ENCODE results near the gene RUNDC1. TPM values are rescaled to one million over a fixed set of nuclear protein-coding genes. Genes with fewer than 3 reads are reported as not detected.

Gene RUNDC1
- polyA plus RNA-seq, 1 donor (not counting 4 experiments of a cell fraction or from before 2014, with no cell fraction given) = 11.1 TPM

DNA sequence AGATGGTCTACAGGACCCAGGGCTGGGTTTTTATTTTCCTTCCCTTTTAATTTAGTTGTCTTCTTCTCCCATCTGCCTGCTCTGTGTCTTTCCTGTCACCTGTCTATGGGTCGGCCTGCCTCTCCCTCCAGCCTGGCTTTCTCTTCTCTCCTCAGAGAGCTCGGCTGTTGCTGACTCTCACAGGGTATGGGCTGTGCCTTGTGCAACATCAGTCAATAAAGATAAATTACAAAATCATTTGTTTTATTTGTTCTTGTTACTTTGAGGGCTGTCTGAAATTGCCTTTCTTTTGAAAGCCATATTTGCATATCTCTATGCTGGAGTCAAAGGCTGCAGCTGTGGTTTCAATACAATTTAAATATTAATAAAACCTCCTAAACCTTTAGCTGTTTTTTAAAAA, 60.3 kb downstream of the RUNDC1 start:
- FAIRE-seq = no peak
- no peak for DNase-seq (ENCODE audit: low read depth, low spot score)
- H3K4me2 ChIP-seq (ENCODE audit: control insufficient read depth, extremely low read depth, insufficient read depth, low read depth, low read length) = no peak overlapping the region

DNA sequence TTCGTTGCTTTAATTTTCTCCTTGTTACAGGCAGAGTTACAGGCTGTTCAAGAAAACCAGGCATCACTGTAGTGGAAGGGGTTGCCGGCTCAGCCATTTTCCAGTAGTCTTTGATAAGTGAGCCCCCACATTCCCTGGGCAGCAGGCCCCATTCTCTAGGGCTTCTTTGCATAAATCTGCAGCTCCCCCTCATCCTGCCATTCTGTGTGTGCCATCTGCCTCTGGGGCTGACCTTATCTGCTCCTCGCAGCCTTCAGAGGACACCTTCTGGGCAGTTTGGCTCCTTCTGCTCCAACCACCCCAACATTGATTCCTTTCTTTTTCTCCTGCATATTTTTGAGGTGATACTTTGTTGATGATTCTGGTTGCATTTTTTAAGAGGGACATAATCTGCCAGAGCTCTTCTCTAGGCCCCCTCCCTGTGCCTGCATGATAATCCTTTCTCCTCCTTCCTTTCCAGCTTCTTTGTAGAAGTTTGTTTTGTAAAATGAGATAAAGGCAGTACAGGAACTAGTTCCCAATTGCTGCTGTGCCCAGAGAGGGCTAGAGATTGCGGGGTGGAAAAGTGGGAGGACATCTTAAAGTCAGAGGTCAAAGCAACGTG, 61.8 kb downstream of the RUNDC1 start:
- FAIRE-seq (no peak), DNase-seq (ENCODE audit: low read depth, low spot score) (no peak)
- H3K27ac ChIP-seq (ENCODE audit: control insufficient read depth, insufficient read depth, low read length) = no peak overlapping the region
- H2AFZ ChIP-seq (ENCODE audit: control insufficient read depth, low read length) = no peak overlapping the region
- no peaks in the 10 kb centered on the region for H3K9me1 ChIP-seq (ENCODE audit: control insufficient read depth, extremely low read depth, insufficient read depth, low read length)
- no peaks in the 10 kb centered on the region for H4K20me1 ChIP-seq (ENCODE audit: control insufficient read depth, extremely low read depth, insufficient read depth, low read length)
- dilution Hi-C loops (cut with MboI; ENCODE audit: extremely low pct_ligation_motif_present, low sequenced_read_pairs) = no loop called here
- no peaks in the 10 kb centered on the region for H3K4me1 ChIP-seq (ENCODE audit: control insufficient read depth, extremely low read depth, insufficient read depth, low read length)
- TF ChIP-seq EZH2 (IDR thresholded peaks at IDR 0.05; ENCODE audit: low read length) = no peak
- TF ChIP-seq, protein P1, sequence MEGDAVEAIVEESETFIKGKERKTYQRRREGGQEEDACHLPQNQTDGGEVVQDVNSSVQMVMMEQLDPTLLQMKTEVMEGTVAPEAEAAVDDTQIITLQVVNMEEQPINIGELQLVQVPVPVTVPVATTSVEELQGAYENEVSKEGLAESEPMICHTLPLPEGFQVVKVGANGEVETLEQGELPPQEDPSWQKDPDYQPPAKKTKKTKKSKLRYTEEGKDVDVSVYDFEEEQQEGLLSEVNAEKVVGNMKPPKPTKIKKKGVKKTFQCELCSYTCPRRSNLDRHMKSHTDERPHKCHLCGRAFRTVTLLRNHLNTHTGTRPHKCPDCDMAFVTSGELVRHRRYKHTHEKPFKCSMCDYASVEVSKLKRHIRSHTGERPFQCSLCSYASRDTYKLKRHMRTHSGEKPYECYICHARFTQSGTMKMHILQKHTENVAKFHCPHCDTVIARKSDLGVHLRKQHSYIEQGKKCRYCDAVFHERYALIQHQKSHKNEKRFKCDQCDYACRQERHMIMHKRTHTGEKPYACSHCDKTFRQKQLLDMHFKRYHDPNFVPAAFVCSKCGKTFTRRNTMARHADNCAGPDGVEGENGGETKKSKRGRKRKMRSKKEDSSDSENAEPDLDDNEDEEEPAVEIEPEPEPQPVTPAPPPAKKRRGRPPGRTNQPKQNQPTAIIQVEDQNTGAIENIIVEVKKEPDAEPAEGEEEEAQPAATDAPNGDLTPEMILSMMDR (optimal IDR thresholded peaks at IDR 0.05 in 1 of 3, IDR thresholded peaks at IDR 0.05 in 1 of 3, conservative IDR thresholded peaks at IDR 0.05 in 1 of 3; ENCODE audit: extremely low read depth in 1 of 3, insufficient read depth in 2 of 3, low read length in 3 of 3) = no peak
- no peak overlapping the region for H3K4me2 ChIP-seq (ENCODE audit: control insufficient read depth, extremely low read depth, insufficient read depth, low read depth, low read length)
- H3K79me2 ChIP-seq (ENCODE audit: control insufficient read depth, insufficient read depth, low read length) = no peaks in the 10 kb centered on the region
- no peaks in the 10 kb centered on the region for H3K9me3 ChIP-seq (ENCODE audit: control insufficient read depth, low read depth, low read length)
- H3K9ac ChIP-seq (ENCODE audit: control insufficient read depth, extremely low read depth, insufficient read depth, low read length) = no peak overlapping the region
- H3K27me3 ChIP-seq (ENCODE audit: control insufficient read depth, extremely low read depth, insufficient read depth, low read length) = no peaks in the 10 kb centered on the region
- H3K36me3 ChIP-seq (ENCODE audit: control insufficient read depth in 2 of 2, extremely low read depth in 1 of 2, insufficient read depth in 2 of 2, low read length in 2 of 2) = peaks cover 0 to 6% of the 10 kb centered on the region in 2 experiments
- no peak overlapping the region for H3K4me3 ChIP-seq (ENCODE audit: control insufficient read depth in 2 of 3, extremely low read depth in 1 of 3, insufficient read depth in 2 of 3, low read depth in 1 of 3, low read length in 3 of 3)

More for the DNA sequence above, 60.3 kb downstream of the RUNDC1 start:
- H4K20me1 ChIP-seq (ENCODE audit: control insufficient read depth, extremely low read depth, insufficient read depth, low read length) = no peaks in the 10 kb centered on the region
- peaks cover 0 to 6% of the 10 kb centered on the region in 2 experiments for H3K36me3 ChIP-seq (ENCODE audit: control insufficient read depth in 2 of 2, extremely low read depth in 1 of 2, insufficient read depth in 2 of 2, low read length in 2 of 2)
- H3K4me1 ChIP-seq (ENCODE audit: control insufficient read depth, extremely low read depth, insufficient read depth, low read length) = no peaks in the 10 kb centered on the region
- H3K79me2 ChIP-seq (ENCODE audit: control insufficient read depth, insufficient read depth, low read length) = no peaks in the 10 kb centered on the region
- TF ChIP-seq EZH2 (IDR thresholded peaks at IDR 0.05; ENCODE audit: low read length) = no peak
- TF ChIP-seq, protein P1 (optimal IDR thresholded peaks at IDR 0.05 in 1 of 3, IDR thresholded peaks at IDR 0.05 in 1 of 3, conservative IDR thresholded peaks at IDR 0.05 in 1 of 3; ENCODE audit: extremely low read depth in 1 of 3, insufficient read depth in 2 of 3, low read length in 3 of 3) = no peak
- dilution Hi-C loops (cut with MboI; ENCODE audit: extremely low pct_ligation_motif_present, low sequenced_read_pairs) = no loop called here
- no peak overlapping the region for H2AFZ ChIP-seq (ENCODE audit: control insufficient read depth, low read length)
- H3K9me1 ChIP-seq (ENCODE audit: control insufficient read depth, extremely low read depth, insufficient read depth, low read length) = no peaks in the 10 kb centered on the region
- H3K4me3 ChIP-seq (ENCODE audit: control insufficient read depth in 2 of 3, extremely low read depth in 1 of 3, insufficient read depth in 2 of 3, low read depth in 1 of 3, low read length in 3 of 3) = no peak overlapping the region
- H3K27me3 ChIP-seq (ENCODE audit: control insufficient read depth, extremely low read depth, insufficient read depth, low read length) = no peaks in the 10 kb centered on the region
- no peak overlapping the region for H3K9ac ChIP-seq (ENCODE audit: control insufficient read depth, extremely low read depth, insufficient read depth, low read length)
- H3K27ac ChIP-seq (ENCODE audit: control insufficient read depth, insufficient read depth, low read length) = no peak overlapping the region
- H3K9me3 ChIP-seq (ENCODE audit: control insufficient read depth, low read depth, low read length) = no peaks in the 10 kb centered on the region

Small RNA genes lying within 50 kb of the gene (small RNA-seq; reads per million reads assigned to genes)
- gene AARSD1 (ENCODE audit: insufficient read length in 3 of 3, low read depth in 3 of 3, low replicate concordance in 1 of 3) = 0.07 to 0.33 (median 0.25) reads per million in 3 experiments
- gene RF00561 (ENCODE audit: insufficient read length in 3 of 3, low read depth in 3 of 3, low replicate concordance in 1 of 3) = 0 reads per million in 3 experiments

Other genes with a start within 250 kb of the RUNDC1 start
- gene EZH1, start 235.5 kb upstream of the RUNDC1 start, polyA plus RNA-seq = 13.6 to 18.4 TPM (median 18.3 TPM) in 3 replicates
- 0.19 TPM in 1 of 3 replicates, not detected in the others for gene RAMP2, start 219.3 kb upstream of the RUNDC1 start, polyA plus RNA-seq
- gene VPS25, start 207.1 kb upstream of the RUNDC1 start, polyA plus RNA-seq = 122 to 141 TPM (median 133 TPM) in 3 replicates
- 0.03 to 0.10 TPM (median 0.04 TPM) in 3 replicates for gene WNK4, start 200.0 kb upstream of the RUNDC1 start, polyA plus RNA-seq
- 83.6 to 97.8 TPM (median 92.4 TPM) in 3 replicates for gene COA3, start 181.9 kb upstream of the RUNDC1 start, polyA plus RNA-seq
- gene CNTD1, start 181.7 kb upstream of the RUNDC1 start, polyA plus RNA-seq = not detected in 3 replicates
- 71.6 to 94.2 TPM (median 89.8 TPM) in 3 replicates for gene BECN1, start 156.3 kb upstream of the RUNDC1 start, polyA plus RNA-seq
- gene PSME3, start 147.2 kb upstream of the RUNDC1 start, polyA plus RNA-seq = 108 to 257 TPM (median 190 TPM) in 3 replicates
- gene AOC2, start 136.0 kb upstream of the RUNDC1 start, polyA plus RNA-seq = 0.73 to 1.5 TPM (median 0.94 TPM) in 3 replicates
- 0.18 to 0.30 TPM (median 0.22 TPM) in 3 replicates for gene AOC3, start 129.4 kb upstream of the RUNDC1 start, polyA plus RNA-seq
- gene G6PC1, start 79.8 kb upstream of the RUNDC1 start, polyA plus RNA-seq = not detected in 3 replicates
- gene AARSD1, start 16.1 kb upstream of the RUNDC1 start, polyA plus RNA-seq = 38.5 to 49.3 TPM (median 45.0 TPM) in 3 replicates
- gene PTGES3L, start 485 bp upstream of the RUNDC1 start, polyA plus RNA-seq = 0.19 to 0.44 TPM (median 0.37 TPM) in 3 replicates
- gene RPL27, start 17.9 kb downstream of the RUNDC1 start, polyA plus RNA-seq = 4,091 to 7,614 TPM (median 7,074 TPM) in 3 replicates
- 22.0 to 34.8 TPM (median 27.6 TPM) in 3 replicates for gene IFI35, start 26.2 kb downstream of the RUNDC1 start, polyA plus RNA-seq
- 151 to 186 TPM (median 183 TPM) in 3 replicates for gene VAT1, start 41.8 kb downstream of the RUNDC1 start, polyA plus RNA-seq
- gene RND2, start 44.7 kb downstream of the RUNDC1 start, polyA plus RNA-seq = 0.12 to 0.20 TPM (median 0.15 TPM) in 3 replicates
- gene BRCA1, start 144.8 kb downstream of the RUNDC1 start, polyA plus RNA-seq = 11.1 to 17.2 TPM (median 15.8 TPM) in 3 replicates
- gene NBR1, start 190.6 kb downstream of the RUNDC1 start, polyA plus RNA-seq = 65.7 to 70.8 TPM (median 67.7 TPM) in 3 replicates
- gene TMEM106A, start 231.3 kb downstream of the RUNDC1 start, polyA plus RNA-seq = 0.93 to 1.9 TPM (median 1.1 TPM) in 3 replicates
- not detected in 3 replicates for gene CCDC200, start 248.1 kb downstream of the RUNDC1 start, polyA plus RNA-seq

Measured in keratinocyte (primary cell).